H1 (cell line): ENCODE data around the gene FGF23. TPM values are rescaled to one million over a fixed set of nuclear protein-coding genes. Genes with fewer than 3 reads are reported as not detected.

Source experiments
- CTCF ChIA-PET: fragments of 300-600 bp; sonication (Branson Sonifier 250); formaldehyde crosslinking; loops from one replicate; lab custom pipeline; 2021; ENCODE audit not compliant: partially characterized antibody; lab: Charles Lee
- POLR2A ChIA-PET: fragments of 300-600 bp; sonication (Branson Sonifier 250); formaldehyde crosslinking; loops from one replicate; lab custom pipeline; 2021; ENCODE audit warnings: inconsistent platforms; ENCODE audit not compliant: partially characterized antibody; lab: Charles Lee
- DNase-seq, 2 experiments: peaks; one replicate each; pipeline versions ENCODE4 v3.0.0 to v3.0.0-alpha.2; 2010 to 2022; ENCODE audit warnings: low spot score in 2 of 2, low read depth in 1 of 2, mixed read lengths in 1 of 2
- FAIRE-seq: peaks from 2 replicates; lab custom pipeline; 2011; peaks lifted over from hg19 to GRCh38; lab: Jason Lieb, UNC
- H2AFZ ChIP-seq: 2 replicates; pipeline ENCODE4 v1.8.1; 2012; ENCODE audit warnings: low read length, inconsistent platforms
- H2AK5ac ChIP-seq: 2 replicates; pipeline ENCODE4 v1.6.1; 2013; ENCODE audit warnings: low read depth, low read length
- H2BK120ac ChIP-seq: replicated peaks from 2 replicates; pipeline ENCODE3; 2013; ENCODE audit warnings: low read depth, low read length, inconsistent platforms
- H2BK12ac ChIP-seq: 2 replicates; pipeline ENCODE4 v1.6.1; 2013; ENCODE audit warnings: low read depth, low read length
- H2BK15ac ChIP-seq: 2 replicates; pipeline ENCODE4 v1.6.1; 2013; ENCODE audit warnings: low read length
- H2BK20ac ChIP-seq: 2 replicates; pipeline ENCODE4 v1.6.1; 2013; ENCODE audit warnings: low read length
- H2BK5ac ChIP-seq: 2 replicates; pipeline ENCODE4 v1.6.1; 2013; ENCODE audit warnings: low read depth, low read length
- H3K14ac ChIP-seq: 2 replicates; pipeline ENCODE4 v1.6.1; 2013; ENCODE audit warnings: inconsistent platforms; ENCODE audit not compliant: insufficient read length
- H3K18ac ChIP-seq: 2 replicates; pipeline ENCODE4 v1.6.1; 2013; ENCODE audit warnings: low read length; ENCODE audit errors: extremely low read depth
- H3K23ac ChIP-seq: 2 replicates; pipeline ENCODE4 v1.6.1; 2013; ENCODE audit warnings: inconsistent platforms; ENCODE audit not compliant: insufficient read length
- H3K23me2 ChIP-seq: 2 replicates; pipeline ENCODE4 v1.6.1; 2013; ENCODE audit warnings: low read depth, low read length
- H3K27ac ChIP-seq: 2 replicates; pipeline ENCODE4 v1.6.1; 2011; ENCODE audit warnings: low read depth, low read length, inconsistent platforms
- H3K27me3 ChIP-seq, 4 experiments: replicated peaks in 1 of 4; 1 replicate in 1 of 4; 2 replicates in 3 of 4; pipeline versions ENCODE4 v1.6.1 to v1.8.1; 2011 to 2013; ENCODE audit warnings: low read length in 3 of 4, mild to moderate bottlenecking in 3 of 4, inconsistent platforms in 2 of 4, mixed read lengths in 2 of 4, moderate library complexity in 1 of 4; ENCODE audit not compliant: control insufficient read depth in 3 of 4, insufficient read depth in 3 of 4; ENCODE audit errors: extremely low read depth in 1 of 4
- H3K36me3 ChIP-seq, 4 experiments: 2 replicates each; pipeline versions ENCODE4 v1.6.1 to v1.8.1; 2011 to 2013; ENCODE audit warnings: mild to moderate bottlenecking in 4 of 4, low read length in 3 of 4, moderate library complexity in 2 of 4, control low read depth in 1 of 4, inconsistent platforms in 1 of 4; ENCODE audit not compliant: insufficient read depth in 4 of 4, control insufficient read depth in 2 of 4
- H3K4ac ChIP-seq: replicated peaks from 2 replicates; pipeline ENCODE3; 2013; ENCODE audit warnings: low read length, low read depth, mixed read lengths, inconsistent platforms; ENCODE audit not compliant: insufficient read length
- H3K4me1 ChIP-seq, 4 experiments: replicated peaks in 1 of 4; 1 replicate in 1 of 4; 2 replicates in 3 of 4; pipeline versions ENCODE4 v1.6.1 to v1.8.1; 2011 to 2013; ENCODE audit warnings: low read length in 3 of 4, inconsistent platforms in 2 of 4, mixed read lengths in 1 of 4; ENCODE audit not compliant: insufficient read depth in 4 of 4, control insufficient read depth in 3 of 4
- H3K4me2 ChIP-seq, 2 experiments: 2 replicates each; pipeline versions ENCODE4 v1.6.1 to v1.8.1; 2011 to 2013; ENCODE audit warnings: low read depth in 2 of 2, low read length in 2 of 2, control low read depth in 1 of 2, inconsistent platforms in 1 of 2, mild to moderate bottlenecking in 1 of 2; ENCODE audit not compliant: insufficient read depth in 1 of 2
- H3K4me3 ChIP-seq, 4 experiments: fragments of 200-600, 300-600 bp in 1 of 4; sonication (generic), shearing (Covaris generic), sonication (Bioruptor Twin) in 1 of 4; 2 replicates each; pipeline versions ENCODE4 v1.5.1 to v1.8.1; 2011 to 2016; ENCODE audit warnings: low read length in 4 of 4, low read depth in 3 of 4, control low read depth in 2 of 4, inconsistent platforms in 2 of 4, mild to moderate bottlenecking in 2 of 4, mixed read lengths in 1 of 4, moderate library complexity in 1 of 4; ENCODE audit not compliant: insufficient read depth in 2 of 4; ENCODE audit errors: extremely low read depth in 1 of 4
- H3K56ac ChIP-seq: replicated peaks from 2 replicates; pipeline ENCODE3; 2013; ENCODE audit warnings: low read depth, mild to moderate bottlenecking, mixed read lengths, low read length, inconsistent platforms; ENCODE audit not compliant: insufficient read length
- H3K79me1 ChIP-seq: 2 replicates; pipeline ENCODE4 v1.6.1; 2013; ENCODE audit warnings: low read depth, low read length, control low read depth
- H3K79me2 ChIP-seq, 2 experiments: 2 replicates each; pipeline versions ENCODE4 v1.6.1 to v1.8.1; 2012 to 2013; ENCODE audit warnings: low read length in 2 of 2, mild to moderate bottlenecking in 2 of 2, inconsistent platforms in 1 of 2; ENCODE audit not compliant: insufficient read depth in 2 of 2, control insufficient read depth in 1 of 2
- H3K9ac ChIP-seq, 4 experiments: replicated peaks in 1 of 4; 1 replicate in 1 of 4; 2 replicates in 3 of 4; pipeline versions ENCODE4 v1.6.1 to v1.8.1; 2011 to 2013; ENCODE audit warnings: low read depth in 3 of 4, low read length in 3 of 4, control low read depth in 2 of 4, mild to moderate bottlenecking in 2 of 4, moderate library complexity in 2 of 4, inconsistent platforms in 1 of 4; ENCODE audit errors: extremely low read depth in 1 of 4
- H3K9me3 ChIP-seq, 2 experiments: 2 replicates each; pipeline versions ENCODE4 v1.6.1 to v1.8.1; 2012 to 2013; ENCODE audit warnings: mild to moderate bottlenecking in 2 of 2, moderate library complexity in 2 of 2, control low read depth in 1 of 2, inconsistent platforms in 1 of 2, low read depth in 1 of 2, low read length in 1 of 2, mixed read lengths in 1 of 2; ENCODE audit not compliant: insufficient read depth in 2 of 2
- H4K20me1 ChIP-seq, 2 experiments: replicated peaks in 1 of 2; 2 replicates each; pipeline versions ENCODE3 to v1.8.1; 2011 to 2013; ENCODE audit warnings: inconsistent platforms in 2 of 2, low read length in 2 of 2, mild to moderate bottlenecking in 1 of 2; ENCODE audit not compliant: insufficient read depth in 2 of 2, control insufficient read depth in 1 of 2
- H4K5ac ChIP-seq: 2 replicates; pipeline ENCODE4 v1.6.1; 2013; ENCODE audit warnings: low read length, low read depth, mixed read lengths, inconsistent platforms; ENCODE audit not compliant: insufficient read length
- H4K8ac ChIP-seq: 2 replicates; pipeline ENCODE4 v1.8.0; 2013; ENCODE audit warnings: mild to moderate bottlenecking, moderate library complexity, low read length, inconsistent platforms; ENCODE audit not compliant: insufficient read depth; ENCODE audit errors: extremely low read depth
- H4K91ac ChIP-seq: replicated peaks from 2 replicates; pipeline ENCODE3; 2013; ENCODE audit warnings: low read length, mixed read lengths, inconsistent platforms; ENCODE audit not compliant: insufficient read length
- ASH2L ChIP-seq: fragments of 200-600, 300-600 bp; sonication (generic); IDR thresholded peaks from one replicate; pipeline ENCODE4 v1.7.1; 2017; ENCODE audit warnings: low read length
- BCL11A ChIP-seq, 2 experiments: IDR thresholded peaks; one replicate each; pipeline ENCODE4 v1.6.1; 2011; ENCODE audit warnings: low read depth in 2 of 2, low read length in 2 of 2, mild to moderate bottlenecking in 2 of 2
- CHD2 ChIP-seq: IDR thresholded peaks from 2 replicates; pipeline ENCODE4 v1.6.1; 2012; ENCODE audit warnings: low read length, improper control_type of control experiment
- CTBP2 ChIP-seq: IDR thresholded peaks from 2 replicates; pipeline ENCODE4 v1.7.0; 2011; ENCODE audit warnings: borderline replicate concordance, mild to moderate bottlenecking, moderate library complexity, mixed read lengths, low read length; ENCODE audit not compliant: insufficient read depth, insufficient read length
- EGR1 ChIP-seq: IDR thresholded peaks from 2 replicates; pipeline ENCODE4 v1.6.1; 2011; ENCODE audit warnings: low read depth, low read length, borderline replicate concordance
- EZH2 ChIP-seq: fragments of 200-600 bp; sonication (generic); IDR thresholded peaks from 2 replicates; pipeline ENCODE4 v1.7.1; 2012; ENCODE audit warnings: low read depth, mild to moderate bottlenecking, moderate library complexity, low read length, inconsistent platforms; ENCODE audit not compliant: severe bottlenecking
- HDAC2 ChIP-seq, 2 experiments: fragments of 300-600 bp in 1 of 2; sonication (generic) in 1 of 2; IDR thresholded peaks; 2 replicates each; pipeline ENCODE4 v1.6.1; 2011 to 2012; ENCODE audit warnings: low read depth in 2 of 2, low read length in 2 of 2, mild to moderate bottlenecking in 2 of 2, moderate library complexity in 2 of 2, borderline replicate concordance in 1 of 2, inconsistent platforms in 1 of 2
- JUN ChIP-seq: IDR thresholded peaks from 2 replicates; pipeline ENCODE4 v1.6.1; 2011; ENCODE audit warnings: low read depth, mild to moderate bottlenecking, improper control_type of control experiment, low read length
- NRF1 ChIP-seq: IDR thresholded peaks from 2 replicates; pipeline ENCODE4 v1.6.1; 2011; ENCODE audit warnings: mild to moderate bottlenecking, low read depth, low read length, improper control_type of control experiment
- POLR2A ChIP-seq, 2 experiments: IDR thresholded peaks; 1 replicate in 1 of 2; 2 replicates in 1 of 2; pipeline ENCODE4 v1.6.1; 2011; ENCODE audit warnings: low read depth in 2 of 2, low read length in 2 of 2, mild to moderate bottlenecking in 2 of 2; ENCODE audit errors: control extremely low read depth in 1 of 2
- POLR2AphosphoS5 ChIP-seq: IDR thresholded peaks from 2 replicates; pipeline ENCODE4 v1.6.1; 2011; ENCODE audit warnings: low read depth, low read length
- RBBP5 ChIP-seq: IDR thresholded peaks from 2 replicates; pipeline ENCODE4 v1.7.1; 2012; ENCODE audit warnings: low read depth, mild to moderate bottlenecking, inconsistent platforms, low read length, moderate library complexity, borderline replicate concordance
- SP1 ChIP-seq: IDR thresholded peaks from 2 replicates; pipeline ENCODE4 v1.6.1; 2011; ENCODE audit warnings: low read depth, low read length
- SP4 ChIP-seq: IDR thresholded peaks from 2 replicates; pipeline ENCODE4 v1.6.1; 2012; ENCODE audit warnings: low read length, inconsistent platforms
- TAF7 ChIP-seq: optimal IDR thresholded peaks from 2 replicates; pipeline ENCODE3; 2011; ENCODE audit warnings: low read depth, mild to moderate bottlenecking, inconsistent platforms, low read length, moderate library complexity, borderline replicate concordance
- WGBS, 2 experiments: shearing (Covaris generic) in 1 of 2; methylation state at CpG; one replicate each; pipeline versions ENCODE4 v1.1.6 to v1.1.7; 2013 to 2015; ENCODE audit warnings: low lambda C conversion rate in 2 of 2, mixed read lengths in 2 of 2, inconsistent platforms in 1 of 2, low coverage in 1 of 2, missing lambda C conversion rate in 1 of 2; ENCODE audit not compliant: insufficient replicate concordance in 2 of 2, insufficient coverage in 1 of 2, insufficient read length in 1 of 2; ENCODE audit errors: extremely low coverage in 1 of 2, missing lambda C conversion rate in 1 of 2; 5-methylcytosine and 5-hydroxymethylcytosine counted together
- polyA plus RNA-seq, 7 experiments: library from polyadenylated mRNA; depleted of rRNA in 3 of 7; stranded (reverse) in 5 of 7; unstranded in 2 of 7; fragments of >200 nt in 5 of 7; fragments of 200-250 nt in 2 of 7; gene quantifications; 1 replicate in 5 of 7; 2 replicates in 1 of 7; 4 replicates in 1 of 7; pipeline versions ENCODE4 v1.2.1 to v1.2.3, GENCODE V29; 2011 to 2013; ENCODE audit warnings: missing spikeins in 2 of 7, mixed read lengths in 2 of 7
- total RNA-seq: library from RNA; stranded (reverse); fragmentation: NEBNext Ultra II Directional; extraction: Animal tissue kit (Norgen Biotek cat#: 25700); gene quantifications from 2 replicates; pipeline ENCODE4 v1.2.1, GENCODE V29; 2021

The FGF23 gene
- total and polyA plus RNA-seq, 2 of the 8 experiments (the other 6 are each of a cell fraction or from before 2014, with no cell fraction given): 0.35 to 0.67 TPM

- ChIA-PET POLR2A (interaction anchor here (0.6 to 1.5 kb wide), 2 partner anchors 13 to 39 kb away, joined by 3 read pairs; no protein-coding TSS in a partner anchor), CTCF (interaction anchor here (0.9 to 1.9 kb wide), 7 partner anchors 15 to 534 kb away, joined by 3 to 8 read pairs (median 4); no protein-coding TSS in a partner anchor)
- WGBS, 2 experiments: 75% methylated on average over 6 of the region's 6 CpGs; no CpG with 5 or more reads in 1 of the 2 experiments
- DNase-seq: no peak
- Histone ChIP-seq H3K18ac (no peak overlapping the region), H3K4me1 (peaks cover 0 to 6% (median 2%) of the 10 kb centered on the region in 4 experiments; a peak in 3 of 7 replicates), H4K8ac (no peak overlapping the region; the same call in none of the 2 replicates), H2BK5ac (no peak overlapping the region), H3K9ac (no peak overlapping the region), H2BK15ac (no peak overlapping the region), H3K4me3 (no peak overlapping the region), H3K79me1 (no peaks in the 10 kb centered on the region), H2AFZ (peak overlapping the region; percentile 26), H3K4ac (no peak overlapping the region), H3K14ac (no peak overlapping the region), H3K36me3 (no peaks in the 10 kb centered on the region), H3K23me2 (no peaks in the 10 kb centered on the region), H2BK20ac (no peak overlapping the region), H3K9me3 (no peaks in the 10 kb centered on the region), H3K27ac (no peak overlapping the region), H3K79me2 (no peaks in the 10 kb centered on the region), H3K4me2 (no peak overlapping the region), H4K20me1 (no peaks in the 10 kb centered on the region), H3K56ac (no peak overlapping the region), H3K27me3 (no peaks in the 10 kb centered on the region), H4K91ac (no peak overlapping the region), H2AK5ac (no peak overlapping the region), H2BK12ac (no peak overlapping the region), H3K23ac (no peak overlapping the region), H2BK120ac (no peak overlapping the region), H4K5ac (no peak overlapping the region)
- no peak for FAIRE-seq
- TF ChIP-seq EZH2 (no peak), SP4 (no peak), NRF1 (no peak), HDAC2 (IDR thresholded peaks at IDR 0.05; ENCODE audit: borderline replicate concordance in 1 of 2, low read depth in 2 of 2, low read length in 2 of 2) (no peak), EGR1 (no peak), SP1 (no peak), CHD2 (no peak), POLR2AphosphoS5 (no peak), JUN (no peak), ASH2L (no peak), TAF7 (no peak), POLR2A (IDR thresholded peaks at IDR 0.05; ENCODE audit: control extremely low read depth in 1 of 2, low read depth in 2 of 2, low read length in 2 of 2) (no peak), BCL11A (IDR thresholded peaks at IDR 0.05; ENCODE audit: low read depth in 2 of 2, low read length in 2 of 2) (no peak), RBBP5 (no peak), CTBP2 (no peak)
These were observed 37.9 kb upstream of the FGF23 start for GRCh38 chr12:4417455-4417854.
